Measurements from ENCODE around the gene BAD.

The BAD gene

GRCh38 chr11:64275841-64276240, 8.6 kb downstream of the BAD start:
- DNase-seq (ENCODE audit: low read depth, low spot score): no peak

GRCh38 chr11:64275031-64275800, 9.2 kb downstream of the BAD start:
- no peak for DNase-seq (ENCODE audit: low read depth, low spot score)

GRCh38 chr11:64269540-64270220, 14.8 kb downstream of the BAD start:
- DNase-seq (ENCODE audit: low read depth, low spot score): peak; percentile 99

- no peak for DNase-seq (ENCODE audit: low read depth, low spot score)
These were observed 15.4 kb downstream of the BAD start for GRCh38 chr11:64268893-64269539.

- DNase-seq (ENCODE audit: low read depth, low spot score): no peak
These were observed 16.2 kb downstream of the BAD start for GRCh38 chr11:64268025-64268892.

- no peak for DNase-seq (ENCODE audit: low read depth, low spot score)
These were observed 17.1 kb downstream of the BAD start for GRCh38 chr11:64267207-64267945.

- DNase-seq (ENCODE audit: low read depth, low spot score): no peak
These were observed 18.1 kb downstream of the BAD start for GRCh38 chr11:64266339-64266738.

- no peak for DNase-seq (ENCODE audit: low read depth, low spot score)
These were observed 19.0 kb downstream of the BAD start for GRCh38 chr11:64265176-64266160.

GRCh38 chr11:64264371-64264852, 20.1 kb downstream of the BAD start:
- no peak for DNase-seq (ENCODE audit: low read depth, low spot score)

- DNase-seq (ENCODE audit: low read depth, low spot score): no peak
These were observed 20.5 kb downstream of the BAD start for GRCh38 chr11:64263947-64264317.

- no peak for DNase-seq (ENCODE audit: low read depth, low spot score)
These were observed 21.2 kb downstream of the BAD start for GRCh38 chr11:64263021-64263946.

- no peak for DNase-seq (ENCODE audit: low read depth, low spot score)
These were observed 22.0 kb downstream of the BAD start for GRCh38 chr11:64262271-64263002.

- no peak for DNase-seq (ENCODE audit: low read depth, low spot score)
These were observed 22.8 kb downstream of the BAD start for GRCh38 chr11:64261556-64262080.

- DNase-seq (ENCODE audit: low read depth, low spot score): no peak
These were observed 24.2 kb downstream of the BAD start for GRCh38 chr11:64260147-64260708.

- no peak for DNase-seq (ENCODE audit: low read depth, low spot score)
These were observed 24.9 kb downstream of the BAD start for GRCh38 chr11:64259533-64260067.

GRCh38 chr11:64258946-64259532, 25.4 kb downstream of the BAD start:
- no peak for DNase-seq (ENCODE audit: low read depth, low spot score)

GRCh38 chr11:64258356-64258755, 26.1 kb downstream of the BAD start:
- DNase-seq (ENCODE audit: low read depth, low spot score): no peak
